Activated CD4-positive, alpha-beta T cell treated with anti-CD3 and anti-CD28 coated beads, Interleukin-2, amount 10 ng/mL, durations not matched to agents 7 days and 5 days (primary cell): ENCODE data around the gene TRIM17. TPM values are rescaled to one million over a fixed set of nuclear protein-coding genes. Genes with fewer than 3 reads are reported as not detected.

ENCODE experiments used
- CTCF ChIA-PET: fragments of 350-600 bp; sonication (Branson Sonifier 250); formaldehyde crosslinking; loops from one replicate; lab custom pipeline; 2021; ENCODE audit warnings: antibody characterized with exemption; lab: Charles Lee
- POLR2A ChIA-PET: fragments of 350-600 bp; sonication (Branson Sonifier 250); formaldehyde crosslinking; loops from one replicate; lab custom pipeline; 2021; ENCODE audit warnings: antibody characterized with exemption; lab: Charles Lee
- DNase-seq: peaks from one replicate; pipeline ENCODE4 v3.0.0-alpha.2; 2020
- H3K27ac Mint-ChIP-seq: one replicate; pipeline ENCODE4 v1.8.0; 2021; ENCODE audit warnings: mild to moderate bottlenecking, moderate library complexity, mixed read lengths
- H3K27me3 Mint-ChIP-seq: one replicate; pipeline ENCODE4 v1.8.0; 2021; ENCODE audit warnings: mixed read lengths
- H3K36me3 Mint-ChIP-seq: one replicate; pipeline ENCODE4 v1.8.0; 2021; ENCODE audit warnings: low read depth, mixed read lengths
- H3K4me1 Mint-ChIP-seq: one replicate; pipeline ENCODE4 v1.8.0; 2021; ENCODE audit warnings: mixed read lengths
- H3K4me3 Mint-ChIP-seq: one replicate; pipeline ENCODE4 v1.8.0; 2021; ENCODE audit warnings: mild to moderate bottlenecking, moderate library complexity, mixed read lengths
- H3K9me3 Mint-ChIP-seq: one replicate; pipeline ENCODE4 v1.8.0; 2021; ENCODE audit warnings: mixed read lengths
- total RNA-seq, 2 experiments: library from RNA; stranded (reverse); gene quantifications; one replicate each; pipeline ENCODE4 v1.2.3, GENCODE V29; 2021

The TRIM17 gene
- total RNA-seq, 2 experiments from 2014 or later = 0.73 to 0.99 TPM

GRCh38 chr1:228392111-228392936 lies 24.3 kb downstream of the TRIM17 start:
- H3K36me3 Mint-ChIP-seq = peaks cover 24% of the 10 kb centered on the region
- ChIA-PET POLR2A (no interaction called here), CTCF (interaction anchor here (0.6 to 0.7 kb wide), 2 partner anchors 14 to 224 kb away, joined by 3 to 4 read pairs; no protein-coding TSS in a partner anchor)
- no peak for DNase-seq
- H3K9me3 Mint-ChIP-seq = no peaks in the 10 kb centered on the region
- peaks cover 7% of the 10 kb centered on the region for H3K4me1 Mint-ChIP-seq
- H3K27me3 Mint-ChIP-seq = no peaks in the 10 kb centered on the region
- H3K27ac Mint-ChIP-seq = no peak overlapping the region
- no peak overlapping the region for H3K4me3 Mint-ChIP-seq

GRCh38 chr1:228391411-228392020 lies 25.1 kb downstream of the TRIM17 start:
- Mint-ChIP-seq H3K27ac (no peak overlapping the region), H3K36me3 (peaks cover 22% of the 10 kb centered on the region), H3K4me1 (peaks cover 3% of the 10 kb centered on the region), H3K4me3 (no peak overlapping the region), H3K27me3 (peaks cover 2% of the 10 kb centered on the region), H3K9me3 (no peaks in the 10 kb centered on the region)
- no peak for DNase-seq
- ChIA-PET CTCF (no interaction called here), POLR2A (no interaction called here)

- CTCF ChIA-PET = no interaction called here
- H3K9me3 Mint-ChIP-seq = no peaks in the 10 kb centered on the region
- no peak for DNase-seq
- no peak overlapping the region for H3K27ac Mint-ChIP-seq
- H3K36me3 Mint-ChIP-seq = peaks cover 13% of the 10 kb centered on the region
- no peaks in the 10 kb centered on the region for H3K4me1 Mint-ChIP-seq
- POLR2A ChIA-PET = no interaction called here
- peaks cover 9% of the 10 kb centered on the region for H3K27me3 Mint-ChIP-seq
- H3K4me3 Mint-ChIP-seq = no peak overlapping the region
These were observed 26.0 kb downstream of the TRIM17 start for GRCh38 chr1:228390649-228391048.

- H3K36me3 Mint-ChIP-seq = peaks cover 1% of the 10 kb centered on the region
- H3K27me3 Mint-ChIP-seq = peaks cover 24% of the 10 kb centered on the region
- CTCF ChIA-PET = interaction anchor here (0.5 kb wide), 1 partner anchor 120 kb away, joined by 3 read pairs; no protein-coding TSS in a partner anchor
- POLR2A ChIA-PET = no interaction called here
- no peak for DNase-seq
- no peak overlapping the region for H3K4me3 Mint-ChIP-seq
- no peaks in the 10 kb centered on the region for H3K9me3 Mint-ChIP-seq
- no peak overlapping the region for H3K27ac Mint-ChIP-seq
- no peaks in the 10 kb centered on the region for H3K4me1 Mint-ChIP-seq
These were observed 29.3 kb downstream of the TRIM17 start for GRCh38 chr1:228387321-228387720.

GRCh38 chr1:228385232-228385631 lies 31.4 kb downstream of the TRIM17 start:
- POLR2A ChIA-PET = no interaction called here
- H3K27me3 Mint-ChIP-seq = peaks cover 38% of the 10 kb centered on the region

GRCh38 chr1:228383773-228384172 lies 32.9 kb downstream of the TRIM17 start:
- H3K27me3 Mint-ChIP-seq = peaks cover 50% of the 10 kb centered on the region
- H3K9me3 Mint-ChIP-seq = no peaks in the 10 kb centered on the region
- H3K36me3 Mint-ChIP-seq = no peaks in the 10 kb centered on the region
- CTCF ChIA-PET = interaction anchor here (0.9 kb wide), 1 partner anchor 20 kb away, joined by 5 read pairs; no protein-coding TSS in a partner anchor
- DNase-seq = no peak
- no peak overlapping the region for H3K4me3 Mint-ChIP-seq
- no peak overlapping the region for H3K27ac Mint-ChIP-seq
- H3K4me1 Mint-ChIP-seq = peaks cover 5% of the 10 kb centered on the region
- POLR2A ChIA-PET = no interaction called here

More at GRCh38 chr1:228385232-228385631, 31.4 kb downstream of the TRIM17 start:
- CTCF ChIA-PET = no interaction called here
- Mint-ChIP-seq H3K4me1 (no peaks in the 10 kb centered on the region), H3K9me3 (no peaks in the 10 kb centered on the region), H3K27ac (no peak overlapping the region), H3K4me3 (no peak overlapping the region), H3K36me3 (no peaks in the 10 kb centered on the region)
- no peak for DNase-seq

GRCh38 chr1:228381356-228381755 lies 35.3 kb downstream of the TRIM17 start:
- no peak overlapping the region for H3K27ac Mint-ChIP-seq
- H3K4me3 Mint-ChIP-seq = no peak overlapping the region
- H3K27me3 Mint-ChIP-seq = peaks cover 50% of the 10 kb centered on the region
- no peaks in the 10 kb centered on the region for H3K9me3 Mint-ChIP-seq
- ChIA-PET CTCF (interaction anchor here (0.8 to 0.9 kb wide), 2 partner anchors 12 to 15 kb away, joined by 3 read pairs; no protein-coding TSS in a partner anchor), POLR2A (no interaction called here)
- no peaks in the 10 kb centered on the region for H3K36me3 Mint-ChIP-seq
- peaks cover 9% of the 10 kb centered on the region for H3K4me1 Mint-ChIP-seq
- DNase-seq = no peak

GRCh38 chr1:228379666-228380065 lies 37.0 kb downstream of the TRIM17 start:
- no peaks in the 10 kb centered on the region for H3K36me3 Mint-ChIP-seq
- POLR2A ChIA-PET = no interaction called here
- peaks cover 37% of the 10 kb centered on the region for H3K27me3 Mint-ChIP-seq
- peaks cover 9% of the 10 kb centered on the region for H3K4me1 Mint-ChIP-seq
- CTCF ChIA-PET = interaction anchor here (1.2 kb wide), 1 partner anchor 84 kb away, joined by 3 read pairs; no protein-coding TSS in a partner anchor
- H3K27ac Mint-ChIP-seq = no peak overlapping the region
- no peak for DNase-seq
- H3K4me3 Mint-ChIP-seq = no peak overlapping the region
- H3K9me3 Mint-ChIP-seq = no peaks in the 10 kb centered on the region

- peak overlapping the region; percentile 69 for H3K4me3 Mint-ChIP-seq
- DNase-seq = no peak
- no peaks in the 10 kb centered on the region for H3K9me3 Mint-ChIP-seq
- ChIA-PET CTCF (interaction anchor here (1.2 kb wide), 1 partner anchor 85 kb away, joined by 3 read pairs; no protein-coding TSS in a partner anchor), POLR2A (no interaction called here)
- H3K36me3 Mint-ChIP-seq = no peaks in the 10 kb centered on the region
- H3K27me3 Mint-ChIP-seq = peaks cover 37% of the 10 kb centered on the region
- H3K27ac Mint-ChIP-seq = no peak overlapping the region
- H3K4me1 Mint-ChIP-seq = peaks cover 9% of the 10 kb centered on the region
These were observed 37.7 kb downstream of the TRIM17 start for GRCh38 chr1:228378873-228379460.

- Mint-ChIP-seq H3K4me1 (peaks cover 9% of the 10 kb centered on the region), H3K4me3 (peak overlapping the region; percentile 69), H3K36me3 (no peaks in the 10 kb centered on the region), H3K27me3 (peaks cover 35% of the 10 kb centered on the region), H3K9me3 (no peaks in the 10 kb centered on the region), H3K27ac (no peak overlapping the region)
- ChIA-PET CTCF (no interaction called here), POLR2A (no interaction called here)
- peak; percentile 70 for DNase-seq
These were observed 38.4 kb downstream of the TRIM17 start for GRCh38 chr1:228378090-228378872.

GRCh38 chr1:228377664-228378089 lies 39.0 kb downstream of the TRIM17 start:
- POLR2A ChIA-PET = no interaction called here
- peaks cover 9% of the 10 kb centered on the region for H3K4me1 Mint-ChIP-seq
- CTCF ChIA-PET = no interaction called here

More at GRCh38 chr1:228377664-228378089, 39.0 kb downstream of the TRIM17 start:
- no peak for DNase-seq
- Mint-ChIP-seq H3K36me3 (no peaks in the 10 kb centered on the region), H3K27ac (no peak overlapping the region), H3K27me3 (peaks cover 33% of the 10 kb centered on the region), H3K4me3 (peak overlapping the region; percentile 16), H3K9me3 (no peaks in the 10 kb centered on the region)
